Stimulated activated naive CD4-positive, alpha-beta T cell treated with Interleukin-2 at 50 U/mL for 16 hours (primary cell): ENCODE results near the gene FOXRED2.
A peak's percentile ranks its signal among the peaks of the same experiment; 100 is the strongest.

Experiments
- DNase-seq: peaks from one replicate; lab custom pipeline; 2025; lab: John Stamatoyannopoulos, UW

Gene FOXRED2

DNA sequence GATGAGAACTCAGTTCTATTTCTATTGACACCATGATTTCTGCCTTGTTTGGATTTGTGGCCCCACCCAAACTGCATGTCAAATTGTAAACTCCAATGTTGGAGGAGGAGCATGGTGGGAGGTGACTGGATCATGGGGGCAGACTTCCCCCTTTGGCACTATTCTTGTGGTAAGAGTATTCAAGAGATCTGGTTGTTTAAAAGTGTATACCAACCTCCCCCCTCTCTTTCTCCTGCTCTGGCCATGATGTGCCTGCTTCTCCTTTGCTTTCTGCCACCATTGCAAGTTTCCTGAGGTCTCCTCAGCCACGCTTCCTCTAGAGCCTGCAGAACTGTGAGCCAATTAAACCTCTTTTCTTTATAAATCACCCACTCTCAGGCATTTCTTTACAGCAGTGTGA lies 7.9 kb upstream of the FOXRED2 start:
- DNase-seq: no peak

DNA sequence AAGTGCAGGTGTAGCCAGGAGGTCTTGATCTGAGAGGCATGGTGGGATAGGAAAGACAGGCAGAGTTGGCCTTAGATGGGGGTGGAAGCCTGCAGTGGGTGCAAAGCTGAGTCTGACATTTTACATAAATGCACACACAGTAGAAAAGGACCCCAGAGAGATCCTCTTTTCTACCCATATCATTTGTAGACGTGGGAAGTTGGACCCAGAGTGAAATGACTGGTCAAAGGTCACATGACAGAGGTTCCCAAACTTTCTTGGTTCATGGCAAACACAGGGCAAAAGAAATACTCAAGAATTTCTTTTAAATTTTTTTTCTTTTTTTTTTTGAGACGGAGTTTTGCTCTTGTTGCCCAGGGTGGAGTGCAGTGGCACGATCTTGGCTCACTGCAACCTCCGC lies 6.2 kb upstream of the FOXRED2 start:
- DNase-seq: no peak

DNA sequence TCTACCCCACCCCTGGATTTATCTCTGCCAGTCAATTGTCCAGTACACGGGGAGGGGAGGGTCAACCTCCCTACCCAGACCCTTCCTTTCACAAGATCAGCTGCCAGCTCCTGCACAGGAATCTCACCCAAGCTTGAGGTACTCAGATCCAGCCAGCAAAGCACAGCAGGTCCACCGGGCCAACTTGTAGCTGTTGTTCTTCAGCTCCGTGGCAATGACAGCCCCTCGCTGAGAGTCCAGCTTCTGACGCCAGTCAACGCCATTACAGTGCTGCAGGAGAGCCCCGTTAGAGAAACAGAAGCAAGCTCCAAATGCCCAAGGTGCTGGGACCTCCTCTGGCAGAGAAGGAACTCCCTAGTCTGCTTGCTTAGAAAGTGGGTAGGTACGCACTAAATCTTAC lies 5.5 kb upstream of the FOXRED2 start:
- DNase-seq: no peak

DNA sequence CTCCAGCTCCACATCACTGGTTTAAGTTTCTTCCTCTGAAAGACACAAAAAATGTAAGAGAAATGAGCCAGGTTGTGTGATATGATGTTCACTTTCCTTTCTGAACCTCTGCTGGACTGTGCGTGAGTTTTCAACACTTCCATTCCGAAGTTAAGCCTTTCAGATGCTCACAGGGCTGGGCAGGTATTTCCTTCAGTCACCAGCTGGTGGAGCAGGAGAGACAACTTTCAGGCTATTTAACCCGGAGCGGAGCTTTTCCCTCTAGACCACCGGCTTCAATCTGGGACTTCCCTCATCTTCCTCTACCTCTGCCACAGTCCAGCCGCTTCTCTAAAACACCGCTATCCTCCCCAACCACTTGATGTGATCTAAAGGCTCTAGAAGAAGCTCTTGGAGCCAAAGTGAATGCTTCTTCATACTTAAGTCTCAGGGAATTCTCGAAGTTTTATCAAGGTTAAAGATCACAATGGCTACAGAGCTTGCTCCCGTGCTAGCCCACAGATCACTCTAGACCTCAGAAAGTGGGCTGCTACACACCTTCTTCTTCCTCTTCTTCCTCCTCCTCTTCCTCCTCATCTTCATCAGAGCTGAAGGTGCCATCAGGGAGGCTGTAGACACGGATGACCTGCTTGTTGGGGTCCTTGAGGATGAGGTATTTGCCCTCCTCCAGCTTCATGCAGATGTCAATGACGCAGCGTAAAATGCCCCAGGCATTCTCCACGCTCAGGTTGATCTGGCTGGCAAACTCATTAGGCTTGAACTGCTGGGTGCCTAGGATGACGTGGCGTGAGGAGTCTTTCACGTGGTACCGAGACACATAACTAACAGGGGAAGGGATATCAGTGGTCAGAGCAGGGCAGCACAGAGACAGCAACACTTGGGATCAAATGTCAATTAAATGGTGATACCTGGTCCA lies 4.4 kb upstream of the FOXRED2 start:
- peak; percentile 12 for DNase-seq

DNA sequence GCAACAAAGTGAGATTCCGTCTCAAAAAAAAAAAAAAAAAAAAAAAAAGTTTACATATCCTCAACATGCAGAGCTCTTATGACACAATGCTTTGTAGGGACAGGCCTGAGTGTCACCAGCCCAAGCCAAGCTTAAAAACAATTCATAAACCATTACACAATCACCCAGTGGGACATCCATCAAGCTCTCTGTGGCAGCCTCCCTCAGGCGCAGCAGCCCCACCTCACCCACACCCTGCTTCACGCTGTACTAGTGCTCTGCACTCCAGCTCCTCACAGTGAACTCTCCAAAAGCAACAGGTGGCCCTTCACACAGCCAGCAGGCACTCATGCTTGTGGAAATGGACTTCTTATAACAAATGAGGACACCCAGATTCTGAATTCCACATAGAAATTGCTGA lies 3.5 kb upstream of the FOXRED2 start:
- DNase-seq: no peak

DNA sequence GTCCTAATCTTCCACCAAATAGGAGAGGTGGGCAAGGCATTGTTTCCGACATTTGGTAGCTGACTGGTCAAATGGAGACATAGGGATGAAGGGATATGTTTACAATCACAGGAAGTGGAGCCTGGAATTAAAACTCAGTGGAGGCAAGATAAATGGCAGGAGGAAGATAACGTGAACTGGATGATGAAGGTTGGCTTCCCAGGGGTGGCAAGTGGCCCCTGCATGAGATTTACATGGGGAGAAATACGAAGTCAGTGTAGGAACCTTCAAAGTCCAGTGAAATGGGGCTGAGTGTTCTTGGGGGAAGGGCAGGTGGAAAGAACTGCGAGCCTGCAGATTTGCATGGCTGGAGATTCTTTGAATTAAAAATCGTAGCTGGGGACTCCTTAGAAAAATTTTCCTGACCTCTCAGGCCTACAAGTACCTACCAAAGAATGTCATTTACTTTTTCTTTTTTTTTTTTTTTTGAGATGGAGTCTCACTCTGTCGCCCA lies 724 bp upstream of the FOXRED2 start:
- no peak for DNase-seq

DNA sequence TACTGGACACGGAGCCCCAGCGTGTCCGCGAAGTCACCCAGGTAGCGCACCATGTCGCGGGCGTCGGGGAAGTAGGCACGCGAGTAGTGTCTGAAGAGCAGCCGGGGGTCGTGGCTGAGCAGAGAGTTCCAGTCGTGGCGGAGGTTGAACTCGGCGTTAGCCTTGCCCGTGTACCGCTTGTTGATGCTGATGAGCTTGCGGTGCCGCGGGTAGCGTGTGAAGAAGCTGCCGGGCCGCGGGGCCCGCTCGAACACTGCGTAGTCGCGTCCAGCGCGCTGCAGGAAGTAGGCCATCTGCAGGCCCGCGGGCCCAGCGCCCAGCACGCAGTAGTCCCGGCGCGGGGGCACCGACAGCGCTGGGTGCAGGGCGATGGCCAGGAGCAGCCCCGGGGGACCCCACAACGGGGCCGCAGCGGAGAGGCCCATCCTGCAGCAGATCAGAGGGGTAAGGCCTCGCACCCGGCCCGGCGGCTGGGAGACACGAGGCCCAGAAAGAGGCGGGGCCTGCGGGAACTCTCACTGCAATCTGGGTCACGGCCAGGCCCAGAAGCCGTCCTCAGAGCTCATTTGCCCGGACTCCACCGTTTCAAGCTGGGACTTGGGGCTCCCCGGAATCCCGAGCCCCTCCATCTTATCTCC lies 723 bp downstream of the FOXRED2 start:
- no peak for DNase-seq

DNA sequence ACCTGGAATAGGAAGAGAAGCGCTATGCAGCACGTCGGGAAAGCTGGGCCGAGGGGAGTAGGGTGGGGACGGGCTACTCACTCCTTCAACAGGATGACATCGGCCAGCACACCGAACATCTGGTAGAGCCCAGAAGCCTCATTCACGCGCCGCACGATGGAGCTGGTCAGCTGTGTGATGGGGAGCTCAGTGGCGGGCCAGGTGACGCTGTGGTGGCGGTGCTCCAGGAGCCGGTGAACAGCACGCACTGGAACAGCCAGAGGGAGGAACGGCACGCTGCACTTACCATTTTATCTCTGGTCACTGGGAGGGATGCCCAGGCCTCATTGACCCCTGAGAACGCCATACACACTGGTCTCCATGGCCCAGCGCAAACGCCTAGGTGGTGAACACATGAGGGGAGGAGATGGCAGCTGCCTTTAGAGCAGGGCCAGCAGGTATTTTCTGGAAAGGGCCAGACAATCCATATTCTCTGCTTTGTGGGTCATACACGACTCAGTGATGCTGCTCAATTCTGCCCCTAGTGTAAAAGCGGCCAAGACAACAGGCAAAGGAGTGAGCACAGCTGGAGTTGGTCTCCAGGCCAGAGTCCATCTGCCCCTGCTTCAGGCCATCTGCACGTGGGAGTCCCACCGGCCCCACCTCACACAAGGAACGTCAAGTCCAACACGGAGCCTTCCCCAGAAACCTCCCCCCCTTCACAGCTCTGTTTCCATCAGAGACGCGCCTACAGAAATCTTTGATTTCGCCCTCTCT lies 8.8 kb downstream of the FOXRED2 start:
- no peak for DNase-seq

DNA sequence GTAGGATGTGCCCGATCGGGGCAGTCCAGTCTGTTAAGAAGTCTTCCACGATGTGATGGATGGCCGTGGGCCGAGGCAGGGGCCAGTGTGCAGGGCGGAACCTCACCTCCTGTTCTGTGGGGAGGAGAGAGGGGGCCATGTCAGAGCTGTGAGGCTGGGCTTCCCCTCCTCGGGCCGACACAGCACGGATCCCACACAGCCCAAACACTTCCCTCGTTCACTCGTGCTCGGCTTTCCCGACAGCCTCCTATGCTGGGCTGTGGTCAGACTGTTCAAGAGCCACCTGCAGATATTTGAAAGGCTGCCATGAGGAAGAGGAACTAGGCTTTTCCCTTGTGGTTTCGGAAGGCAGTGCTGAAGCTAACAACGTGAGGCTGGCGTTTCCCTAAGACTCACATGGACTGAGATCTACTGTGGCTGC lies 13.1 kb downstream of the FOXRED2 start:
- DNase-seq: no peak

DNA sequence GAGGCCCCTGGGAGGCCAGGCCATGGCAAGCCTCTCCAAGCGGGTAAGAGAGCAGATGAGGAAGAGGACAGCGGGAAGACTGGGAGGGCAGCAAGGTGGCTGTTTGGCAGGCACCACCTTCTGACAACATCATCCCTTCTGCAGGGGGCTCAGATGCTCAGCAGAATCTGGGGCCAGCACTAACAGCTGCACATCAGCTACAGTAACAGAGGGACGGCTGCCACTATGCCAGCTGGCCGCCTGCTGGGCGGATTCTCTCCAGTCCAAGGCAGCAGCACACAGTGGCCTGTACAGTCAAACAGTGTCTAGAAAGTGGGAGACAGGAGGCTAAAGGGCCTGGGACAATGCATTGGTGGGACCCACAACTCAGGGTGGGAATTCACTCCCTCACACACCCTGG lies 14.7 kb downstream of the FOXRED2 start:
- DNase-seq: no peak

DNA sequence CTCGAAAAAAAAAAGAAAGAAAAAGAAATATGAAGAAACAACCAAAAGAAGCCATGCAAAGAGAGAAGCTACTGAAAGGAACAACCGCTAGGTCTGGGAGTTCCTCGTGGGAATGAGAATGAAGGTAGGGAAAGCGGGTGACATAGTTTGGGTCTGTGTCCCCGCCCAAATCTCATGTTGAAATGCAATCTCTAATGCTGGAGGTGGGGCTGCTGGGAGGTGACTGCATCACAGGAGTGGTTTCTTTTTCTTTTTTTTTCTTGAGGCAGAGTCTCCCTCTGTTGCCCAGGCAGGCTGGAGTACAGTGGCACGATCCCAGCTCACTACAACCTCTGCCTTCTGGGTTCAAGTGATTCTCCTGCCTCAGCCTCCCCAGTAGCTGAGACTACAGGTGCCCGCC lies 15.7 kb downstream of the FOXRED2 start:
- no peak for DNase-seq

DNA sequence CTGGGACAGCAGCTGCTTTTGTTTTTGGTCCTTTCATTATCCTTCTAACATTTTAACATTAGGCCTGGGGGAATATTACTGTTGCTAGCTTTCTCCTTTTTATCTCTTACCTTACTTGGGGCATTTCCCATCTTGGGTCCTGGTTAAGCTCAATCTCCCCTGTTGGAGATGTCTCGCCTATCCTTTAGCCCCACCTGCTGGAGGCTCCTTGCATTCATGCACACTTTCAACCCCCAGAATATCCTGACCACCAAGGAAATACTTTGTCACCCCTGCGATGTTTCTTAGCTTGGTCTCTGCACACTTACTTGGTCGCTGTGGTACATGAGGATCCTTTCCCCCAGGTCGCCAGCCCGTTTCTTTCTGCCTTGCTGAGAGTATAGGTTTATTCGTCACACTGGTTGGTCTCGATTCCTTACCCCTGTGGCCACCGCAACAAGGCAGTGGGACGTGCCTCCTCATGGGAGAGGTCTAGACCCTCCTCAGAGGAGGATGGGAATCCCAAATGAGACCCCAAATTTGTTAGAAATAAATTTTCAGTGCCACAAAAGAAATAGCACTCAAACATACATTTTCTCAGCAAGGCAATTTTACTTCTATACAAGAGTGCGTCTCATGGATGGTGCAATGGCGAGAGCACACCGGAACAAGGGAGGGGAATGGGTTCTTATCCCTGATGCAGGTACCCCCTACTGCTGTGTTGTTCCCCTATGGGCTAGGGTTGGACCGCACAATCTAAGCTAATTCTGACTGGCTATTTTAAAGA lies 20.0 kb downstream of the FOXRED2 start:
- peak; percentile 49 for DNase-seq

DNA sequence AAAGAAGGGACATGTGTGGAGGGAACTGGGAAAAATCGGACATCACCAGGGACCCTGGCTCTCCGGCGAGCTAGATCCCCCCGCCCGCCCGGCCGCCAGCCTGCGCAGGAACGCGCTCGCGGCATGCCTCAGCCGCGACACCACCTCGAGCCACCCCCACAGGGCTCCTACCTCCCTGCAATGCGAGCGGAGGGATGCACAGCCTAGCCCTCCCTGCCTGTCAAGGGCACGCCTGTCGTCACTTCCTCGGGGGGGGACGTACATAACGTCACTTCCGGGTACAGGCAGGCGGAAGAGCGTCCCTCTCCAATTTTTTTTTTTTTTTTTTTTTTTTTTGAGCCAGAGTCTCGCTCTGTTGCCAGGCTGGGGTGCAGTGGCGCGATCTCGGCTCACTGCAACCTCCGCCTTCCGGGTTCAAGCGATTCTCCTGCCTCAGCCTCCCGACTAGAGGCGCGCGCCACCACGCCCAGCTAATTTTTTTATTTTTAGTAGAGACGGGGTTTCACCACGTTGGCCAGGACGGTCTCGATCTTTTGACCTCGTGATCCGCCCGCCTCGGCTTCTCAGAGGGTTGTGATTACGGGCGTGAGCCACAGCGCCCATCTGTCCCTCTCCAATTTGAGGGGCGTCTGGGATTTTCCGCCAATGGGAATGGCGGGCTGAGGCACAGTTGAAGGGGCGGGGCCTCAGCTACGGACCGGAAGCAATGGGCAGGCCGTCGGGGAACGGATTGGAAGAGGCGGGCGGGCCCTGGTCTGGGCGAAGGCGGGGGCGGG lies 25.3 kb downstream of the FOXRED2 start, which contains the start of gene TXN2:
Gene TXN2, minus strand, starts transcription at position 248 of the 776 bp plus-strand sequence. CDS start 803 bp downstream, outside the sequence.
- DNase-seq: peak; percentile 94

DNA sequence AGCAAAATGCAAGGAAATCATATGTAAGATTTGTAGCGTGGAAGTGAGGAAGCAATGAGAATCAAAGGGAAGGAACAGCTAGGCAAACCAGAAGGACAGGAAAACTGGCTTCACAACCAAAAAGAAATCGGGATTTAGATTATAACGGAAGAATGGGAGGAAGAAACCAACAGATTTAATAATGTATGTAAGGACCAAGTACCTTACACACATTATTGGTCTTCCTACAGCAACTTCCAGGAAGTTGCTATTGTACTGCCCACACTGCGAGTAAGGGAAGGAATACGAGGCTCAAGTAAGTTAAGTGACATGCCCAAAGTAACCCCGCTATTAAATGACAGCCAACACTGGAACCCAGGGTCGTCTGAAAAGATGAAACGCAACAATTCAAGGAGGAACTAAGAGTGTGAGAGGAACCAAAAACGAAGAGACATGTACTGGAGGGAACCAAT lies 25.9 kb downstream of the FOXRED2 start:
- no peak for DNase-seq

DNA sequence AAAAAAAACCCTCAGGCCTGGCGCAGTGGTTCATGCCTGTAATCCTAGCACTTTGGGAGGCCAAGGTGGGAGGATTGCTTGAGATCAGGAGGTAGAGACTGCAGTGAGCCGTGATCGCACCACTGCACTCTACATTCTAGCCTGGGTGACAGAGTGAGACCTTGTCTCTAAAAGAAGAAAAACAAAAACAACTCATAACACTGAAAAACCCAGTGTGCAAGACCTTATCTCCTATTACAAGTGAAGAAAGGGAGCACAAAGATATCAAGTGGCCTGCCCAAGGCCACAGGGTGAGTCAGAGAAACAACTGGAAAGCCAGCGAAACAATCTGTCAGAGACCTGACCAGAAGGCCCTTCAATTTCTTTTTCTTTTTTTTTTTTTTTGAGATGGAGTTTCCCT lies 27.9 kb downstream of the FOXRED2 start:
- DNase-seq: no peak

DNA sequence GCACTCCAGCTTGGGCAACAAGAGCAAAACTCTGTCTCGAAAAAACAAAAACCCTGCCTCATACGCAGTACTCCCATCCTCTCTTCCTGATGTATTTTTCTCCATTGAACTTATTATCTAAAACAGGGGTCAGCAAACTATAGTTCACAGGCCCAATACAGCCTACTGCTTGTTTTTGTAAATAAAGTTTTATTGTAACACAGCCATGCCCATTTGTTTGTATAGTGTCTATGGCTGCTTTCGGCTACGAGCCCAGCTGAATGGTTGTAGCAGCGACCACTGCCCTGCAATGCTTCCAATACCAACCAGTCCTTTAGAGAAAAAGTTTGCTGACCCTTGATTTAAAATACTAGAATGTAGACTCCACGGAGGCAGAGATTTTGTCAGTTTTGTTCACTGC lies 31.5 kb downstream of the FOXRED2 start:
- no peak for DNase-seq

DNA sequence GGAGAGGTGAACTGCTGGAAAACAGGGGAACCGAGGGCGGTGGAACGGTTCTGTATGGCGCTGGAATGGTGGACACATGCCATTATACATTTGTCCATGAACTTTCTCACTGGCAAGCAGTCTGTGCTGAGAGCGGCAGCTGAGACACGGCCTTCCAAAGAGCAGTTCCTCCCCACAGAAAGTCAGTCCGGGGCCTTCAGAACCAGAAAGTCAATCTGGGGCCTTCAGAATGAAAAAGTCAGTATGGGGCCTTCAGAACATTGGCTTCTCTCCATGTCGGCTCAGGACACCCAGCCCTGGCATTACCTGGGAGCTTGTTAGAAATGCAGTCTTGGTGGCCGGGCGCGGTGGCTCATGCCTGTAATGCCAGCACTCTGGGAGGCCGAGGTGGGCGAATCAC lies 34.2 kb downstream of the FOXRED2 start:
- no peak for DNase-seq

DNA sequence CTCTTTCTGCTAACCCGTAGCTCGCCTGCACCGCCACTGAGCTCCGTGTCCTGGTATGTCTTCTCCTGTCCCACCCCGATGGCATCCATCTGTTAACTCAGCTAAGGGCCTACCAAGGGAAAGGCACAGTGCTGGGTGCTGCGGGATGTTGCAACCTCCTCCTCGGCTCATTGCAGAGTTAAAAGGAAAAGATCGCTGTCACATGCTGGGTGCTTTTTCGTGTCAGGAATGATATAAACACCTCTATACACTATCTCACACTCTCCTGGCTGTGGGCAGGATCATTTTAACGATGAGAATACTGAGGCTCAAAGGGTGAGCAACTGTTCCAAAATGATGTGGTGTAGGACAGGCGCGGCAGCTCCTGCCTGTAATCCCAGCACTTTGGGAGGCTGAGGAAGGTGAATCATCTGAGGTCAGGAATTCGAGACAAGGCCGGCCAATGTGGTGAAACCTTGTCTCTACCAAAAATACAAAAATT lies 35.5 kb downstream of the FOXRED2 start:
- no peak for DNase-seq

DNA sequence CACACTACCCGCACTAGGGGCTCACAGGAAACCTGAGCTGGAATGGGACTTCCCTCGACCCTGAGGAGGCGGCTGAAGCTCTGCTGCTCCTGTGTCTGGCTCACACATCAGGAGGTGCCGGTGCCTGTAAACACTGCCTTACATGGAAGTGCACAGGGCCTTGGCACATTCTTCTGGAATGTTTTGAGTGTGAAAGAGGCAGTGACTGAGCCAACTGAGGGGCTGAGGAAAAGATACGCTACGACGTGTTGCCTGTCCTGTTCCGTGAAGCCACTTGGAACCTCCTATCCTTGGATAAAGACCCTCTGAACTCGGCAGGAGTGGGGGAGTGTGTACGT lies 35.9 kb downstream of the FOXRED2 start:
- no peak for DNase-seq

DNA sequence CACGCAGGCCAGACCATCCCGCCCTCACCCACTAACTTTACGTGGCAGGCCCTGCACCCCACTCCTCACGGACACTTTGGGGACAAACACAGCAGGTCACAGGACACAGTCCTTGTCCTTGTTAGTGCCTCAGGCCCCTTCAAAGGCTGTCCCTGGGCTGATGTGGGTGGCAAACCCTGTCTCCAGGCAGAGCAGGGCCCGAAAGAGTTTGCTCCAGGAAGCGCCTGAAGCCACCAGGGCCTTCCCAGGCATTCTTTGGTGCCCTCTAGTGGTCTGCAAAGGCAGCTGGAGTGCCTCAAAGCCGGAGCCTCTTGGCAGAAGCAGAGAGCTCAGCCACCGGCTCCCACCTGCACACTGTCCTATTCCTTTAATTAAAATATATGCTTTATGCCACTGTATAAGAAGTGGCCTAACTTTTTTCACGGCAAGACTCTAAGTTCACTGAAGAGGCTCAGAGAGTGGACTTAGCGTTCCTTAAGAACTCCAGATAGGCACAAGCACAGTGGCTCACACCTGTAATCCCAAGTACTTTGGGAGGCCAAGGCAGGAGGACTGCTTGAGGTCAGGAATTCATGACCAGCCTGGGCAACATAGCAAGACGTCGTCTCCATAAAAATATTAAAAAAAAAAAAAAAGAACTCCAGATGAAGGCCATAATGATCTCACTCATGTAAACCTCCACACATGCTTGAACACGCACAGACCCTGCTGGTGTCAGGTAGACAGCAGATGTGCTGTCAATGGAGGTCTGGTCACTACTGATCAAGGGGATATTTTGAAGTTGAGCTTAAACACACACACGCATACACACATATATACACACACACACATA lies 36.5 kb downstream of the FOXRED2 start:
- DNase-seq: peak; percentile 74
